Measurements from ENCODE around the gene CHORDC1. TPM values are rescaled to one million over a fixed set of nuclear protein-coding genes. Genes with fewer than 3 reads are reported as not detected.
A peak's percentile ranks its signal among the peaks of the same experiment; 100 is the strongest.
"Not testable (repeated sequence)": the region's sequence is repeated elsewhere in the genome, so short reads cannot be mapped to it uniquely, and the experiment has no call there.

Gene CHORDC1
- total RNA-seq, 1 donor from 2014 or later: 41.4 TPM

DNA sequence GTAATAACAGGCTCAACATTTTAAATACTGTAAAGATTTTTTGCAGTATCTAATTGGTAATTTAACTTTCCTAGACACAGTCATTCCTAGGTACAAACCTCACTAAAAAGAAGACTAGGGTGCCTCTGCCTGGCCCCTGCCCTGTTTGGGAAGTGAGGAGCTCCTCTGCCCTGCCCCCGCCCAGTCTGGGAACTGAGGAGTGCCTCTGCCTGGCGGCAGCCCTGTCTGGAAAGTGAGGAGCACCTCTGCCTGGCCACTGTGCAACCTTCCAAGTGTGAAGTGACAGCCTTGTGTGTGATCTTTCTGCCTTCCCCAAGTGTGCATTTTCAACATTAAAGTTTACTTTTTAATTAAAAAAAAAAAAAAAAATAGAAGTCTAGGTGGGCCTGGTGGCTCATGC is 4.2 kb downstream of the CHORDC1 start:
- H3K9me3 ChIP-seq (replicated peaks): no peaks in the 10 kb centered on the region
- peaks cover 4% of the 10 kb centered on the region for H3K36me3 ChIP-seq
- DNase-seq: peak; percentile 26
- intact Hi-C loops (cut with micrococcal nuclease): no loop called here
- H3K27me3 ChIP-seq (ENCODE audit: low read depth): no peaks in the 10 kb centered on the region
- H3K4me3 ChIP-seq: no peak overlapping the region
- no peak overlapping the region for H3K27ac ChIP-seq (replicated peaks)
- TF ChIP-seq, protein P1, sequence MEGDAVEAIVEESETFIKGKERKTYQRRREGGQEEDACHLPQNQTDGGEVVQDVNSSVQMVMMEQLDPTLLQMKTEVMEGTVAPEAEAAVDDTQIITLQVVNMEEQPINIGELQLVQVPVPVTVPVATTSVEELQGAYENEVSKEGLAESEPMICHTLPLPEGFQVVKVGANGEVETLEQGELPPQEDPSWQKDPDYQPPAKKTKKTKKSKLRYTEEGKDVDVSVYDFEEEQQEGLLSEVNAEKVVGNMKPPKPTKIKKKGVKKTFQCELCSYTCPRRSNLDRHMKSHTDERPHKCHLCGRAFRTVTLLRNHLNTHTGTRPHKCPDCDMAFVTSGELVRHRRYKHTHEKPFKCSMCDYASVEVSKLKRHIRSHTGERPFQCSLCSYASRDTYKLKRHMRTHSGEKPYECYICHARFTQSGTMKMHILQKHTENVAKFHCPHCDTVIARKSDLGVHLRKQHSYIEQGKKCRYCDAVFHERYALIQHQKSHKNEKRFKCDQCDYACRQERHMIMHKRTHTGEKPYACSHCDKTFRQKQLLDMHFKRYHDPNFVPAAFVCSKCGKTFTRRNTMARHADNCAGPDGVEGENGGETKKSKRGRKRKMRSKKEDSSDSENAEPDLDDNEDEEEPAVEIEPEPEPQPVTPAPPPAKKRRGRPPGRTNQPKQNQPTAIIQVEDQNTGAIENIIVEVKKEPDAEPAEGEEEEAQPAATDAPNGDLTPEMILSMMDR (IDR thresholded peaks at IDR 0.05; ENCODE audit: borderline replicate concordance): no peak
- H3K4me1 ChIP-seq: peaks cover 82% of the 10 kb centered on the region

DNA sequence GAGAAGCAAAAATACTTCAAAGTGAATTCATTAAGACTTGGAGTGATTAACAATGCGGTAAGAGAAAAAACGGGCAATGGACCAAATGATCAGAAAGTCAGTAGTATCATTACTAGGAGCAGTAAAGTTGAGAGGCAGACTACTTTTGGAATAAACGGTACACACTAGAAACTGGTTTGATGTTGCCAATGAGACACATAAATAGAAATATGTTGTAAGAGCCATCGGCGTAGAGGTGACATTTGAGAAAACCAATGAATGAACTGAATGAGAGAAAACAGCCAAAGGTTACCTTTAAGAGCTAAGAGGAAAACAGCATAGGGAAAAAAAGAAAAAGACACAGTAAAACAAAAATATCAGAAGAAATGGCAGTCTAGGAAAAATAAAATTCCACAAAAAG is 6.2 kb downstream of the CHORDC1 start:
- H3K27ac ChIP-seq (replicated peaks): peak overlapping the region; percentile 27
- DNase-seq: no peak
- H3K4me1 ChIP-seq: peaks cover 67% of the 10 kb centered on the region
- no peak overlapping the region for H3K4me3 ChIP-seq
- intact Hi-C loops (cut with micrococcal nuclease): no loop called here
- H3K9me3 ChIP-seq (replicated peaks): no peaks in the 10 kb centered on the region
- H3K27me3 ChIP-seq (ENCODE audit: low read depth): no peaks in the 10 kb centered on the region
- peaks cover 24% of the 10 kb centered on the region for H3K36me3 ChIP-seq
- TF ChIP-seq, protein P1 (IDR thresholded peaks at IDR 0.05; ENCODE audit: borderline replicate concordance): no peak

DNA sequence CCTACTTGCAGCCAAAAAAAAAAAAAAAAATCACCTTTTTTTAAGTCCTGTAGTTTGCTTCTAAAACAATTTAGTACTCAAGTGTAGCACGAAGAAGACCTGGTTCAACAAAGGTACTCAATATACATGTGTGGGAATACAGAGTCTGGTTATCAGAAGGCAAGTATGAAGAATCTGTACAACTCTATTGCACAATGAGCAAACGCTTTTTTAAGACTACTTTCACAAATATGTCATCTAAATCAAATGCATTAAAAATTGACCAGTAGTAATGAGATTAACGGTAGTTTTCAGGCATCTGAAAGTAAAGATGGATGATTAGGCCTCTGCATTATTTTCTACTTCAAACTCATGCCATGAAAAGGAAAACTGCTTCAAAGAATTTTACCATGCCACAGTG is 9.5 kb downstream of the CHORDC1 start:
- H3K4me3 ChIP-seq: no peak overlapping the region
- TF ChIP-seq, protein P1 (IDR thresholded peaks at IDR 0.05; ENCODE audit: borderline replicate concordance): no peak
- H3K36me3 ChIP-seq: peaks cover 56% of the 10 kb centered on the region
- H3K4me1 ChIP-seq: peaks cover 36% of the 10 kb centered on the region
- no peaks in the 10 kb centered on the region for H3K9me3 ChIP-seq (replicated peaks)
- DNase-seq: no peak
- intact Hi-C loops (cut with micrococcal nuclease): no loop called here
- H3K27ac ChIP-seq (replicated peaks): no peak overlapping the region
- no peaks in the 10 kb centered on the region for H3K27me3 ChIP-seq (ENCODE audit: low read depth)

DNA sequence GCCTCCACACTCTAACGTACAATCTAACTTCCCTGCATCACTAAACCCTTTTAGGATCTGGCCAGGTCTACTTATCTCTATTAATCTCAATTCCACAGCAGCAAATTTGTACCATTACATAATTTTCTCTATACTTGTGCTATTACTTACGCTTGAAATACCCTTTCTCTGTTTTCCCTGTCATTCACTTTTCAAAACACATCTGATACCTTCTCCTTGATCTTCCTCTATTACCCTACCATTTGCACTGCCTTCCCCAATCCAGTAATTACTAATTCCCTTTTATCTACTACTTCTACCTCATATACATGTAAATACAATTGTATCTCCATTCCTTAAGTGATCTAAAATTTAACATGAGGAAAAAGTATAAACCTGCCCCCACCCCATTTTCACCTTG is 14.0 kb downstream of the CHORDC1 start:
- intact Hi-C loops (cut with micrococcal nuclease): no loop called here
- H3K4me1 ChIP-seq: peaks cover 20% of the 10 kb centered on the region
- peaks cover 92% of the 10 kb centered on the region for H3K36me3 ChIP-seq
- H3K4me3 ChIP-seq: no peak overlapping the region
- no peak overlapping the region for H3K27ac ChIP-seq (replicated peaks)
- TF ChIP-seq, protein P1 (IDR thresholded peaks at IDR 0.05; ENCODE audit: borderline replicate concordance): no peak
- H3K27me3 ChIP-seq (ENCODE audit: low read depth): no peaks in the 10 kb centered on the region
- H3K9me3 ChIP-seq (replicated peaks): no peaks in the 10 kb centered on the region
- DNase-seq: no peak

DNA sequence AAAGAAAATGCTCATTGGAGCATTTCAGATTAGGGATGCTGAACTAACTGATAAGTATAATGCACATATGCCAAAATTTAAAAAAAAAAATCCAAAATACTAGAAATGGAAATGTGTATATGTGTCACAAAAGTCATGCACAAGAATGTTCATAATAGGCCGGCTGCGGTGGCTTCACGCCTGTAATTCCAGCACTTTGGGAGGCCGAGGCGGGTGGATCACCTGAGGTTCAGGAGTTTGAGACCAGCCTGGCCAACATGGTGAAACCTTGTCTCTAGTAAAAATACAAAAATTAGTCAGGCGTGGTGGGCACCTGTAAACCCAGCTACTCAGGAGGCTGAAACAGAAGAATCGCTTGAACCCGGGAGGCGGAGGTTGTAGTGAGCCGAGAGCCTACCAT is 14.9 kb downstream of the CHORDC1 start:
- intact Hi-C loops (cut with micrococcal nuclease); H3K27me3 ChIP-seq (ENCODE audit: low read depth); H3K4me3 ChIP-seq; H3K9me3 ChIP-seq (replicated peaks); DNase-seq; H3K27ac ChIP-seq (replicated peaks): not testable (repeated sequence)
- H3K36me3 ChIP-seq: peaks cover 92% of the 10 kb centered on the region
- peaks cover 14% of the 10 kb centered on the region for H3K4me1 ChIP-seq

DNA sequence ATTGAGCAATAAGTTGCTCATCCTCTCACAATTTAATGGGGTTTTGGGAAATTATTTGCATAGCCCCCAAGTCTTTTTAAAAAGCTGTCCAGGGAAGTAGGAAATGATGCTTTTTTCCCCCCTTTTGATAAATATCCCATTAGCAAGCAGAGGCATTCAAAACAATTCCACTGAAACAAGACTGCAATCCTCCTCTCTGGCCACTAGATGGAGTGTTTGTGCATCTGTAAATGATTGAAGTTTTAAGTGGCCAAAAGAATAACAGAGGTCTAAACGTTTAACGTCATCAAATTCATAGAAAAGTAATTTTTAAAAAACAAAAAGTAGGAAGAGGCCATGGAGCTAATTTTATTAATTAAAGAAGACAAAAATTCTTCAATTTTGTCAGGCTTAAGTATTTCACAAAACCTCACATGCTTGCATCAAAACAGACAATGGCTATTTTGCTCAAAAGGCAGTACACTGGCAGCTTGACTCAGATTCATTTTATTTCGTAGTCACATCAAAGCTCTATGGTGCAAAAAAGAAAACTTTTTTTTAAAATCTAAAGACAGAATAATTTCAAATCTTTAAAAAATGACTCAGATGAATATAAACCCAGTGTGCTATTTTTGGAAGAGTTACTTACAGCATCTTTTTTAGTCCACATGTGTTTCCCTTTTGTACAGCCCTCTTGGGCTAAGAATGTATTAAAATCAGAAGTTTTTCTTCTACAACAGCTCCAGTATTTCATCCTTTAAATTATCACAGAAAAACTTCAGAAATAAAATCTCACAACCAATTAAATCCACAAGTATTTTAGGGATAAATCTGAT is 17.8 kb downstream of the CHORDC1 start:
- peaks cover 14% of the 10 kb centered on the region for H3K4me1 ChIP-seq
- H3K4me3 ChIP-seq: no peak overlapping the region
- TF ChIP-seq, protein P1 (IDR thresholded peaks at IDR 0.05; ENCODE audit: borderline replicate concordance): peak; percentile 91
- no peaks in the 10 kb centered on the region for H3K27me3 ChIP-seq (ENCODE audit: low read depth)
- intact Hi-C loops (cut with micrococcal nuclease): no loop called here
- H3K36me3 ChIP-seq: peaks cover 86% of the 10 kb centered on the region
- DNase-seq: no peak
- no peaks in the 10 kb centered on the region for H3K9me3 ChIP-seq (replicated peaks)
- no peak overlapping the region for H3K27ac ChIP-seq (replicated peaks)

All from left ventricle myocardium inferior (tissue), 1 donor.